HepG2 (cell line): ENCODE measurements around the gene BCAS4. TPM values are rescaled to one million over a fixed set of nuclear protein-coding genes. Genes with fewer than 3 reads are reported as not detected.

Experiments used
- ETV5 ChIP-seq: IDR thresholded peaks from 2 replicates; pipeline ENCODE4 v1.6.1; 2018; ENCODE audit warnings: missing biosample characterization, missing genetic modification reagents, inconsistent platforms, borderline replicate concordance
- GPN1 ChIP-seq: sonication (generic); formaldehyde crosslinking; IDR thresholded peaks from 2 replicates; pipeline ENCODE4 v1.5.1; 2020; ENCODE audit warnings: missing genetic modification reagents, borderline replicate concordance
- RBM22 ChIP-seq: fragments of 200-400 bp; formaldehyde crosslinking; optimal IDR thresholded peaks from 2 replicates; pipeline ENCODE3; 2017; ENCODE audit warnings: mild to moderate bottlenecking, low read length, moderate library complexity
- SMAD3 ChIP-seq: sonication (generic); formaldehyde crosslinking; IDR thresholded peaks from 2 replicates; pipeline ENCODE4 v1.4.0; 2020; ENCODE audit warnings: missing genetic modification reagents
- ZFP41 ChIP-seq: sonication (generic); formaldehyde crosslinking; IDR thresholded peaks from 2 replicates; pipeline ENCODE4 v1.4.0; 2020; ENCODE audit warnings: mild to moderate bottlenecking, missing genetic modification reagents, borderline replicate concordance
- ZNF550 ChIP-seq: sonication (generic); formaldehyde crosslinking; IDR thresholded peaks from 2 replicates; pipeline ENCODE4 v1.4.0; 2020; ENCODE audit warnings: mild to moderate bottlenecking, missing genetic modification reagents, borderline replicate concordance
- ZNF556 ChIP-seq: sonication (generic); formaldehyde crosslinking; IDR thresholded peaks from 2 replicates; pipeline ENCODE4 v1.4.0; 2020; ENCODE audit warnings: mild to moderate bottlenecking, missing genetic modification reagents, borderline replicate concordance
- ZNF672 ChIP-seq: sonication (generic); formaldehyde crosslinking; IDR thresholded peaks from 2 replicates; pipeline ENCODE4 v1.8.1; 2022; ENCODE audit warnings: missing genetic modification reagents
- ZNF83 ChIP-seq: sonication (generic); formaldehyde crosslinking; IDR thresholded peaks from 2 replicates; pipeline ENCODE4 v1.4.0; 2020; ENCODE audit warnings: missing genetic modification reagents, mild to moderate bottlenecking, borderline replicate concordance
- polyA plus RNA-seq, 8 experiments: library from polyadenylated mRNA; depleted of rRNA in 3 of 8; stranded (reverse) in 7 of 8; unstranded in 1 of 8; fragments of >200 nt; fragmentation: Illumina TruSeq in 4 of 8; extraction: Trizol in 4 of 8; gene quantifications; 2 replicates each; pipeline versions ENCODE4 v1.2.1 to v1.2.3, GENCODE V29; 2011 to 2016; ENCODE audit warnings: low read depth in 4 of 8, missing spikeins in 1 of 8, mixed read lengths in 1 of 8; ENCODE audit not compliant: insufficient read depth in 1 of 8
- total RNA-seq, 5 experiments: library from RNA; depleted of rRNA; stranded (reverse); fragments of >200 nt; fragmentation: Illumina TruSeq; extraction: Trizol; gene quantifications; 2 replicates each; pipeline ENCODE4 v1.2.3, GENCODE V29; 2016; ENCODE audit warnings: low read depth in 1 of 5
- TF ChIP-seq, protein P1 (sequence below): sonication (generic); formaldehyde crosslinking; IDR thresholded peaks from 2 replicates; pipeline ENCODE4 v1.5.1; 2020; ENCODE audit warnings: missing genetic modification reagents, mild to moderate bottlenecking, borderline replicate concordance
- TF ChIP-seq, protein P2 (sequence below): sonication (generic); formaldehyde crosslinking; IDR thresholded peaks from 2 replicates; pipeline ENCODE4 v1.4.0; 2020; ENCODE audit warnings: missing genetic modification reagents
- TF ChIP-seq, protein P3 (sequence below): sonication (generic); formaldehyde crosslinking; IDR thresholded peaks from 2 replicates; pipeline ENCODE4 v1.5.0; 2020; ENCODE audit warnings: missing genetic modification reagents
- TF ChIP-seq, protein P4 (sequence below): sonication (generic); formaldehyde crosslinking; conservative IDR thresholded peaks from 2 replicates; pipeline ENCODE4 v1.8.0; 2022; ENCODE audit warnings: missing genetic modification reagents
- TF ChIP-seq, protein P5 (sequence below): sonication (generic); formaldehyde crosslinking; IDR thresholded peaks from 2 replicates; pipeline ENCODE4 v1.4.0; 2020; ENCODE audit warnings: mild to moderate bottlenecking, missing genetic modification reagents
- TF ChIP-seq, protein P6 (sequence below): conservative IDR thresholded peaks from 2 replicates; pipeline ENCODE4 v1.6.1; 2018; ENCODE audit warnings: missing genetic modification reagents
- TF ChIP-seq, protein P7 (sequence below): sonication (generic); formaldehyde crosslinking; IDR thresholded peaks from 2 replicates; pipeline ENCODE4 v1.5.1; 2020; ENCODE audit warnings: missing genetic modification reagents, mild to moderate bottlenecking, borderline replicate concordance

BCAS4 gene
- total and polyA plus RNA-seq, 2 of the 13 experiments (the other 11 are each of a cell fraction or from before 2014, with no cell fraction given), result 7.2 to 8.0 TPM

DNA sequence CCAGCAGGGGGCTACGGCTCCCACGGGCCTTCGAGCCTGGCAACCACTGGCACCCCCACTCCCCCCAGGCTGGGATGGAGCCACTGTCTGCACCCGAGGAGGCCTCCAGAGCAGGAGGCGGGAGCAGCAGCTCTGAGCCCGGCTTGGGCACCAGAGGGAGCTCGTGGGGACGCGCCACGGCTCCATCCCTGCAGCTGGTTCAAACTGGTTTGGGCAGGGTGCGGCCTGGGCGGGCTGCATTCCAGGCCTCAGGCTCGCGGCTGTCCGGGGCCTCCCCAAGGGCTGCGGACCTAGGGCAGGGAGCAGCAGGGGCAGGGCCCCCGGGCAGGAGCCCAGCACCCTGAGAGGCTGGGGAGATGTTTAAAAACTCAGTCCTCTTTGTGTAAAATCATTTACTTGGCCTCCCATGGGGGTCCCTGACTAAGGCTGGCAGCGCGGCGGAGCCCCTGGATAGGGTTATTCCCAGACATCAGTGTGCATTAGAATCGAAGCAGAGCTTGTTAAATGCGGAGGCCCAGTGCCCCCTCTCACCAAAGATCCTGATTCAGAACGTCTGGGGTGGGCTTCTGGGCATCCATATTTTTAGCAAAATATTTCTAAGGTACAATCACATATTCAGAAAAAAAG lies 4.1 kb upstream of the BCAS4 start (continued):
- TF ChIP-seq, protein P1, sequence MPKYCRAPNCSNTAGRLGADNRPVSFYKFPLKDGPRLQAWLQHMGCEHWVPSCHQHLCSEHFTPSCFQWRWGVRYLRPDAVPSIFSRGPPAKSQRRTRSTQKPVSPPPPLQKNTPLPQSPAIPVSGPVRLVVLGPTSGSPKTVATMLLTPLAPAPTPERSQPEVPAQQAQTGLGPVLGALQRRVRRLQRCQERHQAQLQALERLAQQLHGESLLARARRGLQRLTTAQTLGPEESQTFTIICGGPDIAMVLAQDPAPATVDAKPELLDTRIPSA (CRISPR knock-in tag), result 0 out of 2 replicates have a peak, but pooled peaks have one; percentile 75
- TF ChIP-seq GPN1 (CRISPR knock-in tag), result no peak; the same call in 1 of the 2 replicates
- TF ChIP-seq RBM22, result no peak
- TF ChIP-seq, protein P2, sequence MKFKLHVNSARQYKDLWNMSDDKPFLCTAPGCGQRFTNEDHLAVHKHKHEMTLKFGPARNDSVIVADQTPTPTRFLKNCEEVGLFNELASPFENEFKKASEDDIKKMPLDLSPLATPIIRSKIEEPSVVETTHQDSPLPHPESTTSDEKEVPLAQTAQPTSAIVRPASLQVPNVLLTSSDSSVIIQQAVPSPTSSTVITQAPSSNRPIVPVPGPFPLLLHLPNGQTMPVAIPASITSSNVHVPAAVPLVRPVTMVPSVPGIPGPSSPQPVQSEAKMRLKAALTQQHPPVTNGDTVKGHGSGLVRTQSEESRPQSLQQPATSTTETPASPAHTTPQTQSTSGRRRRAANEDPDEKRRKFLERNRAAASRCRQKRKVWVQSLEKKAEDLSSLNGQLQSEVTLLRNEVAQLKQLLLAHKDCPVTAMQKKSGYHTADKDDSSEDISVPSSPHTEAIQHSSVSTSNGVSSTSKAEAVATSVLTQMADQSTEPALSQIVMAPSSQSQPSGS, result peak; percentile 89
- no peak for TF ChIP-seq ZNF672 (CRISPR knock-in tag)
- peak; percentile 96; the same call in 1 of the 2 replicates for TF ChIP-seq ZNF83 (CRISPR knock-in tag)
- TF ChIP-seq, protein P3, sequence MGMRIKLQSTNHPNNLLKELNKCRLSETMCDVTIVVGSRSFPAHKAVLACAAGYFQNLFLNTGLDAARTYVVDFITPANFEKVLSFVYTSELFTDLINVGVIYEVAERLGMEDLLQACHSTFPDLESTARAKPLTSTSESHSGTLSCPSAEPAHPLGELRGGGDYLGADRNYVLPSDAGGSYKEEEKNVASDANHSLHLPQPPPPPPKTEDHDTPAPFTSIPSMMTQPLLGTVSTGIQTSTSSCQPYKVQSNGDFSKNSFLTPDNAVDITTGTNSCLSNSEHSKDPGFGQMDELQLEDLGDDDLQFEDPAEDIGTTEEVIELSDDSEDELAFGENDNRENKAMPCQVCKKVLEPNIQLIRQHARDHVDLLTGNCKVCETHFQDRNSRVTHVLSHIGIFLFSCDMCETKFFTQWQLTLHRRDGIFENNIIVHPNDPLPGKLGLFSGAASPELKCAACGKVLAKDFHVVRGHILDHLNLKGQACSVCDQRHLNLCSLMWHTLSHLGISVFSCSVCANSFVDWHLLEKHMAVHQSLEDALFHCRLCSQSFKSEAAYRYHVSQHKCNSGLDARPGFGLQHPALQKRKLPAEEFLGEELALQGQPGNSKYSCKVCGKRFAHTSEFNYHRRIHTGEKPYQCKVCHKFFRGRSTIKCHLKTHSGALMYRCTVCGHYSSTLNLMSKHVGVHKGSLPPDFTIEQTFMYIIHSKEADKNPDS (CRISPR knock-in tag), result no peak
- TF ChIP-seq, protein P4, sequence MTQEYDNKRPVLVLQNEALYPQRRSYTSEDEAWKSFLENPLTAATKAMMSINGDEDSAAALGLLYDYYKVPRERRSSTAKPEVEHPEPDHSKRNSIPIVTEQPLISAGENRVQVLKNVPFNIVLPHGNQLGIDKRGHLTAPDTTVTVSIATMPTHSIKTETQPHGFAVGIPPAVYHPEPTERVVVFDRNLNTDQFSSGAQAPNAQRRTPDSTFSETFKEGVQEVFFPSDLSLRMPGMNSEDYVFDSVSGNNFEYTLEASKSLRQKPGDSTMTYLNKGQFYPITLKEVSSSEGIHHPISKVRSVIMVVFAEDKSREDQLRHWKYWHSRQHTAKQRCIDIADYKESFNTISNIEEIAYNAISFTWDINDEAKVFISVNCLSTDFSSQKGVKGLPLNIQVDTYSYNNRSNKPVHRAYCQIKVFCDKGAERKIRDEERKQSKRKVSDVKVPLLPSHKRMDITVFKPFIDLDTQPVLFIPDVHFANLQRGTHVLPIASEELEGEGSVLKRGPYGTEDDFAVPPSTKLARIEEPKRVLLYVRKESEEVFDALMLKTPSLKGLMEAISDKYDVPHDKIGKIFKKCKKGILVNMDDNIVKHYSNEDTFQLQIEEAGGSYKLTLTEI, result no peak
- TF ChIP-seq, protein P5, sequence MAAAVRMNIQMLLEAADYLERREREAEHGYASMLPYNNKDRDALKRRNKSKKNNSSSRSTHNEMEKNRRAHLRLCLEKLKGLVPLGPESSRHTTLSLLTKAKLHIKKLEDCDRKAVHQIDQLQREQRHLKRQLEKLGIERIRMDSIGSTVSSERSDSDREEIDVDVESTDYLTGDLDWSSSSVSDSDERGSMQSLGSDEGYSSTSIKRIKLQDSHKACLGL (CRISPR knock-in tag), result no peak
- TF ChIP-seq, protein P6, sequence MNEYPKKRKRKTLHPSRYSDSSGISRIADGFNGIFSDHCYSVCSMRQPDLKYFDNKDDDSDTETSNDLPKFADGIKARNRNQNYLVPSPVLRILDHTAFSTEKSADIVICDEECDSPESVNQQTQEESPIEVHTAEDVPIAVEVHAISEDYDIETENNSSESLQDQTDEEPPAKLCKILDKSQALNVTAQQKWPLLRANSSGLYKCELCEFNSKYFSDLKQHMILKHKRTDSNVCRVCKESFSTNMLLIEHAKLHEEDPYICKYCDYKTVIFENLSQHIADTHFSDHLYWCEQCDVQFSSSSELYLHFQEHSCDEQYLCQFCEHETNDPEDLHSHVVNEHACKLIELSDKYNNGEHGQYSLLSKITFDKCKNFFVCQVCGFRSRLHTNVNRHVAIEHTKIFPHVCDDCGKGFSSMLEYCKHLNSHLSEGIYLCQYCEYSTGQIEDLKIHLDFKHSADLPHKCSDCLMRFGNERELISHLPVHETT (CRISPR knock-in tag), result peak; percentile 70; the same call in 1 of the 2 replicates
- TF ChIP-seq SMAD3 (CRISPR knock-in tag), result 0 out of 2 replicates have a peak, but pooled peaks have one; percentile 19
- TF ChIP-seq ZNF556 (CRISPR knock-in tag), result peak; percentile 98
- TF ChIP-seq ZFP41, result peak; percentile 89; the same call in 1 of the 2 replicates
- peak; percentile 69; the same call in 1 of the 2 replicates for TF ChIP-seq ETV5 (CRISPR knock-in tag)
- TF ChIP-seq, protein P7, sequence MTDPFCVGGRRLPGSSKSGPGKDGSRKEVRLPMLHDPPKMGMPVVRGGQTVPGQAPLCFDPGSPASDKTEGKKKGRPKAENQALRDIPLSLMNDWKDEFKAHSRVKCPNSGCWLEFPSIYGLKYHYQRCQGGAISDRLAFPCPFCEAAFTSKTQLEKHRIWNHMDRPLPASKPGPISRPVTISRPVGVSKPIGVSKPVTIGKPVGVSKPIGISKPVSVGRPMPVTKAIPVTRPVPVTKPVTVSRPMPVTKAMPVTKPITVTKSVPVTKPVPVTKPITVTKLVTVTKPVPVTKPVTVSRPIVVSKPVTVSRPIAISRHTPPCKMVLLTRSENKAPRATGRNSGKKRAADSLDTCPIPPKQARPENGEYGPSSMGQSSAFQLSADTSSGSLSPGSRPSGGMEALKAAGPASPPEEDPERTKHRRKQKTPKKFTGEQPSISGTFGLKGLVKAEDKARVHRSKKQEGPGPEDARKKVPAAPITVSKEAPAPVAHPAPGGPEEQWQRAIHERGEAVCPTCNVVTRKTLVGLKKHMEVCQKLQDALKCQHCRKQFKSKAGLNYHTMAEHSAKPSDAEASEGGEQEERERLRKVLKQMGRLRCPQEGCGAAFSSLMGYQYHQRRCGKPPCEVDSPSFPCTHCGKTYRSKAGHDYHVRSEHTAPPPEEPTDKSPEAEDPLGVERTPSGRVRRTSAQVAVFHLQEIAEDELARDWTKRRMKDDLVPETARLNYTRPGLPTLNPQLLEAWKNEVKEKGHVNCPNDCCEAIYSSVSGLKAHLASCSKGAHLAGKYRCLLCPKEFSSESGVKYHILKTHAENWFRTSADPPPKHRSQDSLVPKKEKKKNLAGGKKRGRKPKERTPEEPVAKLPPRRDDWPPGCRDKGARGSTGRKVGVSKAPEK (CRISPR knock-in tag), result no peak
- TF ChIP-seq ZNF550 (CRISPR knock-in tag), result peak; percentile 99
